ENCODE measurements around the gene THYN1.

THYN1 gene

DNA sequence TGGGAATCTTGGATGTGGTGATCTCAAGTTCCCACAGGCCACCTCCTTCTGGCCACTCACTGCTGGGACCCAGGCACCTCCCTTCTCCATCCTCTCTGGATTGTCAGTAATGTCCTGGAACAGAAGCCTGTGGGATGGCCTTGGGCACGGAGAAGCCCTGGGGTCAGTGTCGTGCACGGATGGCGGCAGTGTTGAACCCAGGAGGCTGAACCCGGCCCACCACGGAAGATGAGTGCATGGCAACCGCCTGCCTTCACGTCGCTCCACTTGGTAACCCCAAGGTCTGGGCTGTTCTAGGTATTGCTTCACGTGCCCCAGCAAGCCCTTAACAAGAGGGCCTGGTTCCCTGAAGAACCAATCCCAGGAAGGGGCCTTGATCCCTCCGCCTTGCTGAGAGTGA lies 7.1 kb downstream of the THYN1 start:
- no peak for DNase-seq

DNA sequence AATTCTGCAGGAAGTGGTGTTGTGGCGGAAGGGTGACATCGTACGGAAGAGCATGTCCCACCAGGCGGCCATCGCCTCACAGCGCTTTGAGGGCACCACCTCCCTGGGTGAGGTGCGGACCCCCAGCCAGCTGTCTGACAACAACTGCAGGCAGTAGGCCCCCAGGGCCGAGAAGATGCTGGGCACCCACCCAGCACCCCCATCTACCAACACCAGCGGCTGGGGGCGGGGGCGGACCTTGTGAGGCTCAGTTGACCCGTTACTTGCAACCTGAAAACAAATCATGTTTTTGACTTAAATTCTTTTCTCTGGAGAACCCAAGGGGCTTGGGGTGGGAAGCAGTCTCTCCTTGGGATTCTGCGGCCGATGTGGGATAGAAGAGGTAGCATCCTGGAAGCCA lies 7.7 kb downstream of the THYN1 start:
- DNase-seq: no peak

DNA sequence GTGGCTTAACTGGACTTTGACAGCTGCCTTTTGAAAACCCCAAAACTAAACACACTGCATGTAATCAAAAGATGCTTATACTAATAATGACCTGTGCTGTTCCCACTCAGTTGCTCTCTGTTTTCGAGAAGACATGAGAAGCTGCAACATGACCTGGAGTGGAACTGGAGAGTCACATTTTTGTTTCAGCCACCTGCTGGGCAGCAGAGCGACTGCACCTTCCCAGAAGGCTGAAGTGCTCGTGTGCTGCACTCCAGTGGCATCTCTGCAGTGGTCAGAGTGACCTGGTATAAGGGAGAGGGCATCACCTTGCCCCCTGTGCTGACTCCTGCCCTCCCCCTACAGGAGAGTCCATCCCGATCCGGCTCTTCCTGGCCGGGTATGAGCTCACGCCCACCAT lies 8.6 kb downstream of the THYN1 start:
- no peak for DNase-seq

DNA sequence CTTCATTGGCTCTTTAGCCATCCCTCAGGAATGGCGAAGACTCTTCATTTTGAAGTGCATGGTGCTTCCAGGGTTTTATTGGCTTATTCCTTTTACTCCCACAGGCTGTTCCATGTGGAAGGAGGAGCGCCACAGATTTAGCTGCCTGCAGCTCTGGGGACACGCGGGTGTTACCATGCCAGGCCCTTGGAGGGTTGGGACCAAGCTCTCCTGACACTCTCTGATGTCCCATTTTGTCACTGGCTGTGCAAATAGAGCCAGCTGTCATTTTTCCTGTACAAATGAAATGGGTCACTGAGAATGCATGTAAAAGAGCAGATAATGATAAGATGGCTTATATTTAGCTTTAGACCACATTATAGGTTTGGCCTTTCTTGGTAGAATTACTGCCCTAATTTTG lies 9.2 kb downstream of the THYN1 start:
- DNase-seq: no peak

DNA sequence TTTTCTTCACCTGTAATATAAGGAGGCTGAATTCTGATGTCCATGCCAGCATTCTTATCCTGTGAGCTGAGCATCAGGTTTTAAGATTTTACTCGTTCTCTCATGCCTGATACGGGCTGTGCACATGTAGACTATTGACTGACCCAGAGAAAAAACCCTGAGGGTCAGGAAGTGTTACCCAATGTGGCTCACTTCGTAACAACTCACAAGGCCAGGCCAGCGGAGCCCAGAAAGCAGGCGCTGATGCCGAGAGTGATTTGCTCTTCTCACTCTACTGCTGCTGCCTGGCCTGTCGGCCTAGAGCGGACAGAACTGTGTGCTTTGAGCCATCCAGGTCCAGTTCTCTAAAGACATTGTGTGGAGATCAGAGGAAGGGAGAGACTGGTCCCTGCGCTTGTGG lies 10.8 kb downstream of the THYN1 start:
- no peak for DNase-seq

DNA sequence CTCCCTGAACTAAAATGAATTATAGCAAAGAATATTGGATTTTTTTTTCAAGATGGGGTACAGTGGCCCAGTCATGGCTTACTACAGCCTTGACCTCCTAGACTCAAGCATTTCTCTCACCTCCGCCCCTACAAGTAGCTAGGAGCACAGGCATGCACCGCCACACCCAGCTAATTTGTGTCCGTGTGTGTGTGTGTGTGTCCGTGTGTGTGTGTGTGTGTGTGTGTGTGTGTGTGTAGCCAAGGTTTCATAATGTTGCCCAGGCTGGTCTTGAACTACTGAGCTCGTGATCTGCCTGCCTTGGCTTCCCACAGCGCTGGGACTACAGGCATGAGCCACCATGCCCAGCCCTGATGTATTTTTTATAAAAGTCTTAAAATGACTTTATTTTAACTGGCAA lies 12.6 kb downstream of the THYN1 start:
- DNase-seq: no peak

DNA sequence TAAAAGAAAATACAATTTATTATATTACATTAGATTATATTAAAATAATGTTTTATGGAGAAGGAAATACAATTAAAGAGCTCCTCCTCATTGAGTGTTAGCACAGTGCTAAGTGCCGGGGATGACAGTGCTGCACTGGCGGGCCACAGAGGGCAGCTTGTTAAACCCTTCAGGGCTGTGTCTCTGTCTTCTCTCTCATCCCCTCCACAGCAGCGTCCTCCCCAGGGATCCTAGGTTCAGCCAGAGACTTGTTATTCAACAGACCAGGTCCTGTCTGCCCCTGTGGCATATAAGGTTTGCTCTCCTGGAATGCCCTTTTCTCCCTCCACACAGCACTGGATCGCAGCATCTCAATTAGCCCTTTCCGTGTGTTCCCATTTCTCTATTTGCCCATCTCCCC lies 14.2 kb downstream of the THYN1 start:
- DNase-seq: no peak

DNA sequence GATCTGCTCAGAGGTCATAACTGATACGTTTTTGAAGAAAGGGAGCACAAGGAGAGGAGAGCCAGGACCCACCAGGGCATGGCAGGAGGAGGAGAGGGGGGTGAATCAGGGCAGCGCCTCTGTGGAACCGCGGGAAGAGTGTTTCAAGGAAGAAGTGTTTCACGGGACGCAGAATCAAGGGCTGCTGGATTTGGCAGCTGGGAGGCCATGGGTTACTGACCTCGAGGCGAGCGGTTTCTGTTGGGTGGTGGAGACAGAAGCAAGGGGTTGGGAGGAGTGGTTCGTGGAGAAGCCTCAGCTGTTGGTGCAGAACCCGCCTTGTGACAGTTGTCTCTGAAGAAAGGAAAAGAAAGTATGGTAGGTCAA lies 15.6 kb downstream of the THYN1 start:
- no peak for DNase-seq

DNA sequence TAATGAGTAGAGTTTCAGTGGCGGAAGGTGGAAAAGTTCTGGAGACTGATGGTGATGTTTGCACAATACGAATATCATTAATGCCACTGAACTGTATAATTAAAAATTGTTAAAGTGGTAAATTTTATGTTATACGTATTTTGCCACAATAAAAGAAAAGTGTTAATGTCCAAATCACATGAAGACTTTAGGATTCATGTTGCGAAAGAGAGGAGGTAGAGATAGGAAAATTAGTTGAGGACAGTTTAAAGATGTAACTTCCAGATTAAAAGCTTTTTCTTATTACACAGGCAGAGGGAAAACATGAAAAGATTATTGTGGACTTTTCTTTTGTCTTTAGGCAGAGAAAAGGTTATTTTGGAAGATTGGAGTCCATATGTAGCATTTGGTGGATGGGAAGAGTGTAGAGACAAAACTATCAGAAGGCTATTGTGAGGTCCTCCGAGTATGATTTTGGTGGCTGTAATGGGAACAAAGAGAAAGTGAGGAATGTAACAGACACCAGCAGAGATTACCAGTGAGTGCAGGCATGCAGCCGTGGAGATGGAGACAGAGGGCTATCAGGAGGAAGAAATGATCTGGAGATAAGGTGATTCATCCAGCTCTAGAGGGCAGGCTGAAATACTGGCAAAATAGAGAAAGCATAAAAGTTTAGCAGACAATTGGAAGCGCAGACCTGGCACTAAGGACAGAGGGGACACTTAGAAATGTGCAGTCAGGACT lies 16.2 kb downstream of the THYN1 start:
- DNase-seq: no peak

DNA sequence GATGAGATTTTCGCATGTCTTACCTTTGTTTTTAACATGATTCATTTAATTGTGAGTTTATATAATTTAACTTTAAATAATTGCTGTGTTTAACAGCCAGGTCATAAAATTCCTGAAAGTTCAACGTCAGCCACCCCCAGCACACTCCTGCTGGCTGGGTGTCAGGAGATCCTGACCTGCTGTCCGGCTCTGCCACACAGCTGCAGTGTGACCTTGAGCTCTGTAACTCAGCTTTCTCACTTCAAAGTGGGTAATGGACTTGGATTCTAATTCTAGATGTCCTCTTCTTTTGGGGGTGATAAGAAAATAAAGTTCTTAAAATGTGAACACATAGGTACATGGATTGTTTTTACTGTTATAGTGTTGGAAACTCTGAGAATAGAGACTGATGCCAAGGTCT lies 17.8 kb downstream of the THYN1 start:
- no peak for DNase-seq

DNA sequence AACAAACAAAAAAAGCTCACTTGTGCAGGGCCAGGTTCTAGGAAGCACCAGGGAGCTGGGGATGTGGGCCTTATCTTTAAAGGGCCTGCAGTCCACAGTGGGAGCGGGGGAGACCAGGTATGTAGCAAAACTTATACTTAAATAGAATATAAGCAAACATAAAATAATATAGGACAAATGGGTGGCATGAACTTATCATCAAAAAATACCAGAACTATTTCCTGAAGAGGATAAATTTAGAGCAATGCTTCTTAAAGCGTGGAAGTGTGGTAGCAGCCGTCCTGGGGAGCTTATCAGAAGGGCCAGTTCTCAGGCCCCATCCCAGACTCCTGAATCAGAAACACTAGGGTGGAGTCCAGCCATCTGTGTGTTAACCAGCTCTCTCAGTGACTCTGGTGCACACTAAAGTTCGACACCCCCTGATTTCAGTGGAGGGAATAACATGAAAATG lies 19.4 kb downstream of the THYN1 start:
- DNase-seq: no peak

DNA sequence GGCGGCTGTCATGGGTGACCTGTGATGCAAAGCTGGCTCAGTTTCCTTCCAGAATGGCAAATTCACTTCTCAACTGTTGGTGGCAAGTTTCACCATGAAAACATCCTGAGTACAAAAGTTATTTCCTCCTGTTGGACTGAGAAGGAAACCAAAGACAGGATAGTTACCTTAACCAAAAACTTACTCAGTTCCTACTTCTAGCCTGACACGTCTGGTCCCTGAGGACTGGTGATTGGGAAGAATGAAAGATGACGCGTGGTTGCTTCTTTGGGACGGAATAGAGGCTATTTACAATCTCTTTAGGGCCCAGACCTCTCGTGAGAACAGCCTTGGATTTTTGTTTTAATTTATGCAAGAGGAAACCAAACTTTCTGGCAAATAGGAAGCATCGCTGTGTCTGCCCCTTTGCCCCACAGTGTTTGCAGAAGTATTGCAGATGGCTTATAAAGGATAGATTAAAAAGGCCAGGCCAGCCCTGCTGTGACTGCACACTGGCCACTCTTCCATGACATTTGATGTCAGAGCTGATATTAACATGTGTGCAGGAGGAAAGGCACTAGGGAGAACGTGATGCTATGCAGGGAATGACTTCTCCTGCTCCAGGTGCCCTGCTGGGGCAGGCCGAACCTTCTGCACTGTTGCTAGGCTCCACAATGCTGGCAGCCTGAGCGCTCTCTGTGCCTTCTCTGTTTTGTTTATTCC lies 21.0 kb downstream of the THYN1 start:
- no peak for DNase-seq

DNA sequence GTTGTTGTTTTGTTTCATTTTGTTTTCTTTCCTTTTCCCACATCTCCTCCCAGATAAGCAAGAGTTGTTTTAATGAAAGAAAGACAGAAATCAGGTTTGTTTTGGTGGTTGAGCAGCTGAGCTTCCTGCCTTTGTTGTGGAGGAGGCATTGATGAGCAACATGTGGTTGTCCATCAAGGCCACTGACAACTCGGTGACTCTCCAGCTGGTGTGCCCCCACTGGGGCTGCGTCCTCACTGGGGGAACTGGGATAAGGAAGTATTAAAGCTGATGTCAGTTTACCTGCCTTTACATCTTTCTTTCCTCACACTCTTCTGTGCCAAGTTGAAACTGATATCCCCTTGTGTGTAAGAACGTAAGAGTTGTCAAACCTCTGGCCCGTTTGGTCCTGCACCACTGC lies 22.8 kb downstream of the THYN1 start:
- no peak for DNase-seq

DNA sequence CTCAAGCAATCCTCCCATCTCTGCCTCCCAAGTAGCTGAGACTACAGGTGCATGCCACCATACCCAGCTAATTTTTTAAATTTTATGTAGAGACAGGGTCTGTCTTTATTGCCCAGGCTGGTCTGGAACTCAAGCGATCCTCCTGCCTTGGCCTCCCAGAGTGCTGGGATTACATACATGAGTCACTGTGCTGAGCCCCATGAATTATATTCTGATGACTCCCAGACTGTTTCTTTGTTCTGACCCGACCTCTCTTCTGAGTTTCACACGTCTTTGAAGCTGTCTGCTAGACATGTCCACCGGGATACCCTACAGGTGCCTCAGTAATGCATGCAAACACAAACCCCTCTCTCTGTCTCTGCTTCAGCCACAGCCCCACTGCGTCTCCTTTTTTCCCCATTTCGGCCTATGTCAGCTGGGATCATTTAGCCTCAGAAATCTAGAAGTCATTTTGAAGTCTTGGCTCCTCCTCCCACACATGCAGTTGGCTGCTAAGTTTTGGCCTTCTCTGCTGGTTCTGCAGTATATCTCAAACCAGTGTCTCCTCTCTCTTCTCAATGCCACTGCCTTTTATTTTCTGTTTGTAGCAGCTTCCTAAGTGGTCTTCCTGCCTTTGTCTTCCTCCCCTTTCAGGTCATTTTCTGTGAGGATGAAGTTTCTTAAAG lies 23.9 kb downstream of the THYN1 start:
- DNase-seq: no peak

DNA sequence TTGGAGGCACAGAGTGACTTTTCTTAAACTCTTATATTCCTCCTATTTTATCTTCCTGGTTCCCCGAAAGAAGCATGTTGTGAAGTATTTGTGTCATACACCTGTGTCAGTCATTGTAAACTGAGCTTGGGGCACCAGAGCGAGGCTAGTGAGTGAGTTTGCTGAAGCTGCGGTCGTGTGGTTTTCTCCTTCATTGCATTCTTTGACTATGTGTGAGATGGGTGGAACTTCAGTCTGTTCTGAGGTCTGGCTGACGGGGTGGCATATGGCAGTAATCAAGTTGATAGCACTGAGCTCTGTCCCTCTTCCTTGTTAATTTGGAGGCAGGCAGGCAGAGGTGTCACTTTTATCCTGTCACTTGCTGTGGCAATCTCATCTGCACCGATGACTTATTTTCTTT lies 24.5 kb downstream of the THYN1 start:
- no peak for DNase-seq

DNA sequence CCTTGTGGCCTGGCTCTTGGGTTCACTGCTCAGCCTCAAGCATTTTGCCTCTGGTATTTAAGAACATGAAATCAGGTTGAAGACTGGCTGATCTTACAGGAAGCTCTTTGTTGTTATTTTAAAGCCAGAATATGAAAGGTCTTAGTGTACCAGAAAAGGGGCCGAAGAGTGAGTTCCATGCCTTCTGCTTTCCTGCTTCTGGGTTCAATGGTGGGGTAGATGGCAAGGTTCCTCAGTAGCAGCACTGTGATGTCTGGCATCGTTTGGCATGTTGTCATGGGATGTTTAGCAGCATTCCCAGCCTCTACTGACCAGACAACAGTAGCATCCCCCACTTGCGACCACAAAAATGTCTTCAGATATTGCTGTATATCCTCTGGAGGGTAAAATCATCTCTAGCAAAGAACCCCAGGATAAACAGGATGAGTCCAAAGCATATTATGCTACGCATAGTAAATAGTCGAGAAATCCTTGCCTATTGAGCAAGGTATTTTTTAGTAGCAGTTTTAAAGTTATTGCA lies 26.3 kb downstream of the THYN1 start:
- no peak for DNase-seq

DNA sequence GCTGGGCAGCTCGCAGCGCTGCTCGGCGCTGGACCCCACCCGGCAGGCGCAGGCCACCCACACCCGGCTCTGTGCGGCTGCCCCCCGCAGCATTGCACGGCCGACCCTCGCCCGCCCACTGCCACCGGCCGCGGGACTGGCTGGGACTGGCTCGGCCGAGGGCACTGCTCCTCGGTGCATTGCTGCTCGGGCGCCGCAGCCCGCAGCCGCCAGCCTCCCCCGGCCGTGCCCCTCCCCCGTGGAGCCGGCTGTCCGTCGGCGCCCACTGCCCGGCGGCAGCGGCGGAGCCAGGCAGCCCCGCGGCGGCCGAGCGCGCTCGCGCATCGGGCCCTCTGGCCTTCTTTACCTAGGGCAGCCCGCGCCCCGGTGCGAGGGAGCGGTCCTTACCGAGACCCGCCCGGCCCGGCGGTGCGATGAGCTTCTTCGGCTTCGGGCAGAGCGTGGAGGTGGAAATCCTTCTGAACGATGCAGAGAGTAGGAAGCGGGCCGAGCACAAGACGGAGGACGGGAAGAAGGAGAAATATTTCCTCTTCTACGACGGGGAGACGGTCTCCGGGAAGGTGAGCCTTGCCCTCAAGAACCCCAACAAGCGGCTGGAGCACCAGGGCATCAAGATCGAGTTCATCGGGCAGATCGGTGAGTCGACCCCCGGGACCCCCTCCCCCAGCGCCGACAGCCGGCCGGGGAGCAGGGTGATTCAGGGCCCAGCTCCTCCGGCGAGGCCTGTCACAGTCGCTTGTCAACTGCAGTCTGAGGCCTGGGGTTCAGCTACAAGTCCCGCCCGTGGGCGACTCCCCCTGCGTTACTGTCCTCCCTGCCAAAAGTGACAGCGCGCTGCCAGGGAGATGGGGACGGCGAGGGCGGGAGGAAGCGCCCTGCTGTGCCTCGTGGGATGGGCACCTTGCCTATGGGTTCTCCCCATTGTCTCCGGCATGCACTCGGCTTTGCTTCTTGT lies 28.2 kb downstream of the THYN1 start:
- no peak for DNase-seq

DNA sequence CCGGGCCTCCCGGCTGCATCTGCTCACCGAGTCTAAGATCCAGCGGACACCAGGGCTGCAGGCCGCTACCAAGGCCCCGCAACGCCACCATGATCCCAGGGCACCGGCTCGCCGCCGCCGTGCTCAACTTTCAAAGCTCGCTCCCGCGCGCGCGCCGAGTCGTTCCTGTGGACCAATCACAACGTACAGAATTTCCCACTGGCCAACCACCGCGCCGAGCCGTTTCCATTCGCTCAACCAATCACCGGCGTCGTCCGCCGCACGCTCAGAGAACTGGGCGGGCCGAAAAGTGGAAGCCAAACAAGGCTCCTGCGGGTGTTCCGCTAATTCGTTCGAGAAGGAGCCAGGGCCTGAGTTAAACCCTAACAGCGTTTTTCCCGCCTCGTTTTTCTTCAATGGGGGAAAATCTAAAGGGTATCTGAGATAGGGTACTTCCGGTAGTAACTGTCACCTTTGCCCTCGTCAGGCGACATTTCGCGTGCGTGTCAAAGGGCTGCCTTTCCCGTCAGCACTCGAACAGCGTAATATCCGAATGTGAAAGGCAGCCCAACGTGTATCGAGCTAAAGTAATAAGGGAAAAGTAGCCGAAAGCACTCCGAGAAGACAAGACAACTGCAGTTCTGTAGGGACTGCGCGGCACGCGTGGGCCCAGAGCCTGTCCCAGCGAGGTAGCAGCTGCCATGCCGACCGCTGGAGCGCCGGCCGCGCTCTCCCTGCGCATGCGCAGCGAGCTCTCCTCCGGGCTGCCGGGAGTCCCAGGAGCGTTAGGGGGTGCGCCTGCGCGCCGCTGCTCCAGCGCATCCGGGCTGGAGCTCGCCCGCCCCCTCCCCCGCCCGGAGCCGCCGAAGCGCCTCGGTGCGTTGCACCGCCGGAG lies 29.1 kb downstream of the THYN1 start, which contains the start of the genes NCAPD3 and VPS26B:
NCAPD3 (minus strand) TSS at position 132 of the 874 bp plus-strand sequence; CDS start at position 91, 41 bp downstream.
VPS26B (plus strand) TSS at position 836 of the 874 bp plus-strand sequence. CDS start 452 bp downstream, outside the sequence.
- DNase-seq: peak; percentile 88

DNA sequence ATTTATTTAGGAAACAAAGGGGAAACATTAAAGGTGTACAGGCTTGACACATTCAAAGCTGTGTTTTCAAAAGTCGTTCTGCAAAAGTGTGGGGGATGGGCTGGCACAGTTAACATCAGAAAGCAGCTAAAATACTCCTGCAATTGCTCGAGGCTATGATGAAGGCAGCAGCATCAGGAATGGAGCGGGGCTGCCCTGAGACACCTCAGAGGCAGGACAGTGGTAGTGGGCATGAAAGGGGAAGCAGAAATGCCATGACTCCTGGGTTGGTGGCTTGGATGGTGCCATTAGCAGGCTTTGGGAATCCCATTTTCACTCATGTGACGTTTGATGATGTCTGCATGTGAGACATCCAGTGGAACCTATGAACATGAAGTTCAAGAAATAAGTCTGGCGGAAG lies 30.0 kb downstream of the THYN1 start:
- no peak for DNase-seq

DNA sequence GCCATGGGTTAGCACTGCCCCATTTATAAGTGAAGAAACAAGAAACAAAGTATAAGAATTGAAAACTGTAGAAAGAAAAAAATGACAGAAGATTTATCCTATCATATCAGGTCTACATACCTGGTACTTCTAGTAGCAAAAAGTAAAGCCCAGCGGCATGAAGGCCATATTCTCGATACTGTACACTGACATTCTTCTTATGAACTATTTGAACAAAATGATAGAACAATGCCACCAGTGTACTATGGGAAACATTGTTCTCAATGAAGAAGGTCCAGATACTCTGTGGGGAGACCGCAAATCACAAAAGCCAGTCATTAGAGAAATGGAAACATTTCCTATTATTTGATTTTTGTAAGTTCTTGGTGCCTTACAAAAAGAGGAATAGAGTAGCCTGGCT lies 36.3 kb downstream of the THYN1 start:
- DNase-seq: no peak

DNA sequence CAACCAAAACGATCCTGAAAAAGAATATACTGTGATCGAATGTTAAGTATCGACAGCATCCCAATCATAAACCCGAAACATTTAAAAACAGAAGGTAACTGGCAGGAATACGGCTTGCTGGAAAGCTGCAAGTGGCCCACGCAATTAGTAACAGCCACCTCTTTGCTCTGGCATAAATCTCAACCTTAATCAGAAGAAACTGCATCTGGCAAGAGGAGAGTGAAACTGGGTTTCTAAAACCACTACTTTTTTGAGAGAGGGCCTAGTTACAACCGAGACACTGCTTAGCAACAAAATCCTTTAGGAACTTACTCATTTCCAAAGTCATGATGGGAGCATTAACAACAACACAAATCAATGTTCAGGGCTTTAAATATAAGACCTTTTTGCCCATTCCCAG lies 37.3 kb downstream of the THYN1 start:
- no peak for DNase-seq
